Central memory CD4-positive, alpha-beta T cell (primary cell): ENCODE results near the gene FUNDC2.

Experiments used
- DNase-seq: peaks from one replicate; pipeline ENCODE4 v3.0.0; 2022

FUNDC2 gene

GRCh38 chrX:155070038-155070437, 43.4 kb downstream of the FUNDC2 start:
- no peak for DNase-seq

GRCh38 chrX:155070663-155070974, 44.0 kb downstream of the FUNDC2 start:
- no peak for DNase-seq

GRCh38 chrX:155070975-155071693, 44.5 kb downstream of the FUNDC2 start, which contains the start of the genes BRCC3, CMC4 and MTCP1:
BRCC3 (plus strand) TSS chrX:155071508; CDS start chrX:155071528, 20 bp downstream.
CMC4 (minus strand) TSS chrX:155071136; CDS start chrX:155064023, 7,113 bp downstream.
MTCP1 (minus strand) TSS chrX:155071136; CDS start chrX:155066010, 5,126 bp downstream.
- DNase-seq, result peak; percentile 70

GRCh38 chrX:155071694-155072280, 45.1 kb downstream of the FUNDC2 start:
- peak; percentile 4 for DNase-seq

- DNase-seq, result no peak
Measured at GRCh38 chrX:155086202-155086840, 59.7 kb downstream of the FUNDC2 start.

GRCh38 chrX:155086961-155087735, 60.5 kb downstream of the FUNDC2 start:
- DNase-seq, result no peak

GRCh38 chrX:155094468-155095061, 67.9 kb downstream of the FUNDC2 start:
- peak; percentile 35 for DNase-seq

GRCh38 chrX:155105919-155106318, 79.3 kb downstream of the FUNDC2 start:
- DNase-seq, result no peak

GRCh38 chrX:155108427-155108826, 81.8 kb downstream of the FUNDC2 start:
- DNase-seq, result no peak
